ENCODE data around the gene TSPAN11. TPM values are rescaled to one million over a fixed set of nuclear protein-coding genes. Genes with fewer than 3 reads are reported as not detected.

The TSPAN11 gene
- total RNA-seq, 4 donors from 2014 or later, result 10.7 to 30.6 (median 18.3) TPM

DNA sequence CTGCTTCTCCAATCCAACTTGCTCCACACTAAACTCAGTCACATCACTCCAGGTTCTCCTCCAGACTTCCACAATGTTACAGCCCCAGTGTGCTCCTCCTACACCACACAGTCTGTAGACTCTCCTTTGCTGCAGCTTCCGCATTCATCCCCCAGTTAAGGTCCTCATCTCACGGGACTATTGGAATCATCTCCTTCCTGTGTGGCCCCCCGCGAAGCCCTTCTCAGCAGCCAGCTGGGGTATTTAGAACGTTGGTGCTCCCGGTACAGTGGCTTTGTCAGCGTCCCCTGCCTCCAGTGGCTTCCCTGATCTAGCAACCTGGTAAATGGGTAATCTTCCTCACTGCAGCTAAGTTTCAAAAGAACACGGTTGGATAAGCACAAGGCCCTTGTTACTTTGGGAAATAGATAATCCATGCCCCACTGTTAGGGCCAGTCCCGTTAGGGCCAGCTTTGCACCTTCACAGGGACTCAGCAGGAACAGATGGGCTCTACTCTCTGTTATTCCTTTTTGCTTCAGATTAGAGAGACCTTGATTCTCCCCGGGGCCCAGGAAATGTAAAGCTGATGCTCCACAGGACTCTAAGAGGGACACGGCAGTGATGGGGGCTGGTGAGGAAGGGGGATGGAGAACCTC, 823 bp upstream of the TSPAN11 start:
- H3K27me3 ChIP-seq, result peaks cover 0 to 10% of the 10 kb centered on the region in 2 donors
- no peaks in the 10 kb centered on the region for H3K36me3 ChIP-seq
- no peak for DNase-seq (ENCODE audit: low spot score in 2 of 2)
- H3K27ac ChIP-seq, result peak overlapping the region in 3 of 4 donors; percentile 53 to 81 (median 80)
- 61 to 64% methylated on average over 11 of the region's 11 CpGs for WGBS, 2 donors
- no peak for TF ChIP-seq EP300 (IDR thresholded peaks at IDR 0.05)
- TF ChIP-seq POLR2A (IDR thresholded peaks at IDR 0.05), result no peak
- no peak for TF ChIP-seq CTCF (IDR thresholded peaks at IDR 0.05)
- H3K4me1 ChIP-seq, result peaks cover 0 to 48% (median 3%) of the 10 kb centered on the region in 4 donors
- peak overlapping the region; percentile 39 to 59 (median 44) for H3K4me3 ChIP-seq
- no peaks in the 10 kb centered on the region for H3K9me3 ChIP-seq

DNA sequence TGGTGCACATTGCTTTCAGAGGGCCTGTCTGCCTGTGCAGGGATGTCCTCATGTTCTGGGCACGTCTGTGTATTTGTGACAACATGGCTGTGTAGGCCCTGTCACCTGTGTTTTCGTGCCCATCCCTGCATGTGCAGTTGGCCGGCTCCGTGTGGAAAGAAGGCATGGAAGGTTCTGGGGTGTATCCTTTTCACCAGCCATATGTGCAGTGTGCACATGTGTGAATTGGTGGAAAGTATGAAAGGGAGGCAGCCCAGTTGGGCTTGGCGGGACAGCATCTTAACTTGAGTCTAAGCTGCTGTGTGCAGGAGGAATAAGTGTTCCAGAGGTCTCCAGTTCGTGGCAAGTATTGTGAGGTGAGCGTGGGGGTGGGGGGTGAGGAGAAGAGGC, 669 bp downstream of the TSPAN11 start:
- H3K4me3 ChIP-seq, result peak overlapping the region in 2 of 4 donors; percentile 41 to 59
- H3K9me3 ChIP-seq, result no peaks in the 10 kb centered on the region
- DNase-seq (ENCODE audit: low spot score in 2 of 2), result no peak
- peaks cover 0 to 53% (median 3%) of the 10 kb centered on the region in 4 donors for H3K4me1 ChIP-seq
- no peaks in the 10 kb centered on the region for H3K36me3 ChIP-seq
- H3K27me3 ChIP-seq, result peaks cover 0 to 10% of the 10 kb centered on the region in 2 donors
- 74 to 79% methylated on average over 7 of the region's 7 CpGs for WGBS, 2 donors
- TF ChIP-seq EP300 (IDR thresholded peaks at IDR 0.05), result no peak
- TF ChIP-seq CTCF (IDR thresholded peaks at IDR 0.05), result no peak
- TF ChIP-seq POLR2A (IDR thresholded peaks at IDR 0.05), result no peak
- H3K27ac ChIP-seq, result peak overlapping the region in 2 of 4 donors; percentile 80 to 81

- Histone ChIP-seq H3K36me3 (no peaks in the 10 kb centered on the region), H3K9me3 (no peaks in the 10 kb centered on the region), H3K4me1 (peaks cover 0 to 53% (median 3%) of the 10 kb centered on the region in 4 donors), H3K27me3 (peaks cover 0 to 10% of the 10 kb centered on the region in 2 donors), H3K4me3 (no peak overlapping the region), H3K27ac (peak overlapping the region in 1 of 4 donors; percentile 81)
- 63 to 65% methylated on average over 12 of the region's 12 CpGs for WGBS, 2 donors
- TF ChIP-seq POLR2A (IDR thresholded peaks at IDR 0.05), result no peak
- TF ChIP-seq CTCF (IDR thresholded peaks at IDR 0.05), result no peak
- TF ChIP-seq EP300 (IDR thresholded peaks at IDR 0.05), result no peak
- DNase-seq (ENCODE audit: low spot score in 2 of 2), result no peak
Measured at GRCh38 chr12:30928356-30929244, 2.1 kb downstream of the TSPAN11 start.

- Histone ChIP-seq H3K27me3 (peaks cover 0 to 9% of the 10 kb centered on the region in 2 donors), H3K4me1 (peaks cover 0 to 53% (median 3%) of the 10 kb centered on the region in 4 donors), H3K27ac (peak overlapping the region in 1 of 4 donors; percentile 39), H3K9me3 (no peaks in the 10 kb centered on the region), H3K4me3 (no peak overlapping the region), H3K36me3 (no peaks in the 10 kb centered on the region)
- TF ChIP-seq EP300 (IDR thresholded peaks at IDR 0.05), result no peak
- DNase-seq (ENCODE audit: low spot score in 2 of 2), result no peak
- 54 to 66% methylated on average over 7 of the region's 7 CpGs for WGBS, 2 donors
Measured at GRCh38 chr12:30930238-30930637, 3.7 kb downstream of the TSPAN11 start.

DNA sequence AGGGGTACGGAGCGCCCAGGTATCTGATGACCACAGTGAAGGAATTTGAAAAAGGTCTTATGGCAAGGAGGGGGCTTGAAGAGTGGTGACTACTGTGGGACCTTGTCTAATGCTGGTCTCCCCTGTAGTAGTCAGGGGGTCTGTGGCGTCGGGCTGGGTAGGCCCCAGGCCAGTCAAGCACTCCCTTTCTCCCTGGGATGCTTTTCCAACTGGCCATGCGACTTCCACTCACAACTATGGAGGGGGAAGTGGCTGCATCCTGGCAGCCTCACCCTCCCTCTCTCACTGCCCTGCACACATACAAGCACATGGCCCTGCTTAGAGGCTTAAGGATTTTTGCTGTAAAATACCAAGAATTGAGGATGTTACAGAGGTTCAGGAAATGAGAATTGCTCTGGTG, 4.1 kb downstream of the TSPAN11 start:
- Histone ChIP-seq H3K9me3 (no peaks in the 10 kb centered on the region), H3K36me3 (no peaks in the 10 kb centered on the region), H3K4me3 (no peak overlapping the region), H3K4me1 (peaks cover 0 to 52% (median 3%) of the 10 kb centered on the region in 4 donors), H3K27me3 (peaks cover 0 to 5% of the 10 kb centered on the region in 2 donors), H3K27ac (peak overlapping the region in 1 of 4 donors; percentile 39)
- WGBS, 2 donors, result 71 to 74% methylated on average over 5 of the region's 5 CpGs
- no peak for DNase-seq (ENCODE audit: low spot score in 2 of 2)
- TF ChIP-seq EP300 (IDR thresholded peaks at IDR 0.05) (no peak), CTCF (IDR thresholded peaks at IDR 0.05) (no peak), POLR2A (IDR thresholded peaks at IDR 0.05) (no peak)
